Measurements from ENCODE around the gene PHC3. TPM values are rescaled to one million over a fixed set of nuclear protein-coding genes. Genes with fewer than 3 reads are reported as not detected.

The PHC3 gene
- total and polyA plus RNA-seq, 2 of the 13 experiments (the other 11 are each of a cell fraction or from before 2014, with no cell fraction given): 24.1 to 49.0 TPM

- TF ChIP-seq ZNF276 (CRISPR knock-in tag; IDR thresholded peaks at IDR 0.05; ENCODE audit: low read depth) (no peak), ZNF501 (CRISPR knock-in tag; IDR thresholded peaks at IDR 0.05) (no peak), ZNF772 (CRISPR knock-in tag; IDR thresholded peaks at IDR 0.05) (no peak), ZNF260 (CRISPR knock-in tag; IDR thresholded peaks at IDR 0.05; ENCODE audit: borderline replicate concordance, low read depth) (no peak), SMARCC2 (IDR thresholded peaks at IDR 0.05) (no peak)
Measured at GRCh38 chr3:170130532-170130931, 51.0 kb downstream of the PHC3 start (continued).

GRCh38 chr3:170128977-170129431 is 52.5 kb downstream of the PHC3 start:
- Histone ChIP-seq H3K27ac (ENCODE audit: extremely low read length, insufficient read depth, low read length) (no peak overlapping the region), H3K9ac (ENCODE audit: insufficient read depth, low read depth, low read length) (no peak overlapping the region), H3K9me3 (ENCODE audit: low read length) (no peaks in the 10 kb centered on the region), H4K20me1 (ENCODE audit: insufficient read depth, low read length) (no peaks in the 10 kb centered on the region), H3K4me1 (ENCODE audit: insufficient read depth, low read length) (no peaks in the 10 kb centered on the region), H3K27me3 (ENCODE audit: control insufficient read depth in 1 of 2, insufficient read depth in 2 of 2, low read length in 2 of 2) (no peaks in the 10 kb centered on the region), H3K4me3 (replicated peaks in 1 of 3; ENCODE audit: insufficient read depth in 1 of 3, low read depth in 2 of 3, low read length in 3 of 3) (no peak overlapping the region), H3K36me3 (replicated peaks in 1 of 2; ENCODE audit: control insufficient read depth in 1 of 2, insufficient read depth in 2 of 2, low read length in 2 of 2) (peaks cover 9 to 50% of the 10 kb centered on the region in 2 experiments), H3K4me2 (ENCODE audit: low read depth, low read length) (no peak overlapping the region), H2AFZ (ENCODE audit: low read length) (no peak overlapping the region), H3K79me2 (ENCODE audit: insufficient read depth, low read length) (no peaks in the 10 kb centered on the region)
- WGBS (ENCODE audit: low lambda C conversion rate): 100% methylated on average over 1 of the region's 1 CpG
- intact Hi-C loops (cut with micrococcal nuclease; ENCODE audit: unreplicated experiment): no loop called here
- in situ Hi-C loops (cut with HindIII; ENCODE audit: extremely low pct_ligation_motif_present, low pct_unique_long_range_greater_than_20kb): no loop called here
- ChIA-PET CTCF (ENCODE audit: low intra/inter-chr PET ratio, low total read pairs) (no interaction called here), POLR2A (no interaction called here)
- DNase-seq (ENCODE audit: low spot score): no peak
- no peak for FAIRE-seq
- TSS peak; percentile 32 for BruUV-seq (replicated peaks)
- ATAC-seq: peak; percentile 38; the same call in 2 of the 3 replicates
- TF ChIP-seq ADNP (CRISPR knock-in tag; IDR thresholded peaks at IDR 0.05) (no peak), PLSCR1 (CRISPR knock-in tag; IDR thresholded peaks at IDR 0.05; ENCODE audit: borderline replicate concordance) (no peak), PHF8 (CRISPR knock-in tag; IDR thresholded peaks at IDR 0.05) (no peak), ZNF740 (CRISPR knock-in tag; IDR thresholded peaks at IDR 0.05) (no peak), TEAD2 (CRISPR knock-in tag; IDR thresholded peaks at IDR 0.05) (no peak), ZNF616 (CRISPR knock-in tag; IDR thresholded peaks at IDR 0.05; ENCODE audit: low read depth) (no peak), FOXA3 (CRISPR knock-in tag; IDR thresholded peaks at IDR 0.05) (no peak), MZF1 (CRISPR knock-in tag; IDR thresholded peaks at IDR 0.05; ENCODE audit: borderline replicate concordance) (no peak), ZNF337 (CRISPR knock-in tag; IDR thresholded peaks at IDR 0.05; ENCODE audit: borderline replicate concordance, low read depth) (no peak), ZNF597 (CRISPR knock-in tag; IDR thresholded peaks at IDR 0.05) (no peak), CSRNP1 (CRISPR knock-in tag; IDR thresholded peaks at IDR 0.05) (no peak)
